GM21515 (cell line): Measurements from ENCODE around the gene AGBL4.

ENCODE experiments used
- ATAC-seq: cut with Tn5 transposase; IDR thresholded peaks from one replicate; pipeline ENCODE4 v1.9.1; 2021; ENCODE audit not compliant: unreplicated experiment

AGBL4 gene

GRCh38 chr1:48673332-48674105 lies 1350.2 kb downstream of the AGBL4 start:
- no peak for ATAC-seq

- ATAC-seq = no peak
Measured at GRCh38 chr1:48671578-48671977, 1352.2 kb downstream of the AGBL4 start.

GRCh38 chr1:48670234-48671020 lies 1353.3 kb downstream of the AGBL4 start:
- ATAC-seq = no peak

- ATAC-seq = no peak
Measured at GRCh38 chr1:48668339-48668738, 1355.4 kb downstream of the AGBL4 start.

- ATAC-seq = no peak
Measured at GRCh38 chr1:48667782-48668181, 1356.0 kb downstream of the AGBL4 start.

GRCh38 chr1:48665708-48666407 lies 1357.9 kb downstream of the AGBL4 start:
- no peak for ATAC-seq

GRCh38 chr1:48661726-48662463 lies 1361.9 kb downstream of the AGBL4 start:
- no peak for ATAC-seq

- ATAC-seq = no peak
Measured at GRCh38 chr1:48659801-48660200, 1364.0 kb downstream of the AGBL4 start.

- ATAC-seq = no peak
Measured at GRCh38 chr1:48657413-48657812, 1366.3 kb downstream of the AGBL4 start.

- ATAC-seq = no peak
Measured at GRCh38 chr1:48654606-48655210, 1369.0 kb downstream of the AGBL4 start.

- ATAC-seq = no peak
Measured at GRCh38 chr1:48652334-48652733, 1371.4 kb downstream of the AGBL4 start.

- ATAC-seq = no peak
Measured at GRCh38 chr1:48649880-48650279, 1373.9 kb downstream of the AGBL4 start.

- ATAC-seq = no peak
Measured at GRCh38 chr1:48645883-48646282, 1377.9 kb downstream of the AGBL4 start.

GRCh38 chr1:48644905-48645605 lies 1378.7 kb downstream of the AGBL4 start:
- ATAC-seq = no peak

GRCh38 chr1:48644190-48644900 lies 1379.4 kb downstream of the AGBL4 start:
- no peak for ATAC-seq

- no peak for ATAC-seq
Measured at GRCh38 chr1:48643193-48643592, 1380.6 kb downstream of the AGBL4 start.

GRCh38 chr1:48640836-48641492 lies 1382.8 kb downstream of the AGBL4 start:
- no peak for ATAC-seq

- no peak for ATAC-seq
Measured at GRCh38 chr1:48629867-48630266, 1393.9 kb downstream of the AGBL4 start.

- ATAC-seq = no peak
Measured at GRCh38 chr1:48627486-48627885, 1396.3 kb downstream of the AGBL4 start.
